GM23248 (cell line): ENCODE results near the gene SHMT2. TPM values are rescaled to one million over a fixed set of nuclear protein-coding genes. Genes with fewer than 3 reads are reported as not detected.

ENCODE experiments used
- DNase-seq: peaks from one replicate; pipeline ENCODE4 v3.0.0-alpha.2; 2015
- H2AFZ ChIP-seq: fragments of 200-600 bp; sonication (generic); 2 replicates; pipeline ENCODE4 v1.6.1; 2016; ENCODE audit warnings: antibody characterized with exemption
- H3F3A ChIP-seq: fragments of 200-600 bp; sonication (generic); 2 replicates; pipeline ENCODE4 v1.6.1; 2016; ENCODE audit warnings: mild to moderate bottlenecking, antibody characterized with exemption, mixed run types; ENCODE audit not compliant: insufficient read depth
- H3K27ac ChIP-seq: fragments of 200-600 bp; sonication (generic); 2 replicates; pipeline ENCODE4 v1.5.1; 2016; ENCODE audit warnings: mild to moderate bottlenecking
- H3K27me3 ChIP-seq: fragments of 200-600 bp; sonication (generic); replicated peaks from 2 replicates; pipeline ENCODE4 v1.6.1; 2016; ENCODE audit warnings: mild to moderate bottlenecking; ENCODE audit not compliant: insufficient read depth
- H3K36me3 ChIP-seq: fragments of 200-600 bp; sonication (generic); 2 replicates; pipeline ENCODE4 v1.6.1; 2016; ENCODE audit warnings: low read depth, mild to moderate bottlenecking
- H3K4me1 ChIP-seq: fragments of 200-600 bp; sonication (generic); 2 replicates; pipeline ENCODE4 v1.6.1; 2016; ENCODE audit warnings: mild to moderate bottlenecking; ENCODE audit not compliant: insufficient read depth
- H3K4me2 ChIP-seq: fragments of 200-600 bp; sonication (generic); one replicate; pipeline ENCODE4 v1.6.1; 2016; ENCODE audit warnings: mild to moderate bottlenecking; ENCODE audit not compliant: unreplicated experiment
- H3K4me3 ChIP-seq: fragments of 200-600 bp; sonication (generic); 2 replicates; pipeline ENCODE4 v1.5.1; 2016; ENCODE audit warnings: mild to moderate bottlenecking
- H3K79me2 ChIP-seq: fragments of 200-600 bp; sonication (generic); 2 replicates; pipeline ENCODE4 v1.6.1; 2016; ENCODE audit warnings: mild to moderate bottlenecking; ENCODE audit not compliant: insufficient read depth
- H3K9ac ChIP-seq: fragments of 200-600 bp; sonication (generic); 2 replicates; pipeline ENCODE4 v1.6.1; 2016; ENCODE audit warnings: mild to moderate bottlenecking
- H3K9me2 ChIP-seq: fragments of 200-600 bp; sonication (generic); 2 replicates; pipeline ENCODE4 v1.6.1; 2016; ENCODE audit warnings: mixed run types, mild to moderate bottlenecking, moderate library complexity; ENCODE audit not compliant: insufficient read depth
- H3K9me3 ChIP-seq: fragments of 200-600 bp; sonication (generic); one replicate; pipeline ENCODE4 v1.6.1; 2017; ENCODE audit warnings: low read depth
- H4K20me1 ChIP-seq: fragments of 200-600 bp; sonication (generic); 2 replicates; pipeline ENCODE4 v1.6.0; 2016; ENCODE audit not compliant: insufficient read depth
- EZH2 ChIP-seq: fragments of 200-600 bp; sonication (generic); IDR thresholded peaks from 2 replicates; pipeline ENCODE4 v1.6.1; 2018; ENCODE audit warnings: antibody characterized with exemption, mild to moderate bottlenecking; ENCODE audit not compliant: insufficient read depth, poor library complexity, severe bottlenecking
- EZH2phosphoT487 ChIP-seq: fragments of 200-600 bp; sonication (generic); IDR thresholded peaks from 2 replicates; pipeline ENCODE4 v1.6.1; 2018; ENCODE audit warnings: antibody characterized with exemption, moderate library complexity, mild to moderate bottlenecking, low read depth; ENCODE audit not compliant: insufficient read depth
- WGBS, 2 experiments: methylation state at CpG; one replicate each; pipeline ENCODE4 v1.1.6; 2015 to 2017; ENCODE audit warnings: low lambda C conversion rate in 2 of 2, low coverage in 1 of 2; ENCODE audit errors: missing lambda C conversion rate in 2 of 2; 5-methylcytosine and 5-hydroxymethylcytosine counted together
- in situ Hi-C: fragments of 300-500 bp; cut with MboI; formaldehyde crosslinking; loops from 2 replicates; pipeline ENCODE4 v1.15.0; 2020
- polyA plus RNA-seq: library from polyadenylated mRNA; unstranded; fragments of >200 nt; fragmentation: Nextera tagmentation; extraction: Ambion mirVana; gene quantifications from 2 replicates; pipeline ENCODE4 v1.2.1, GENCODE V29; 2016
- total RNA-seq: library from RNA; depleted of rRNA; stranded (reverse); fragments of >200 nt; shearing (Covaris generic); gene quantifications from 2 replicates; pipeline ENCODE4 v1.2.3, GENCODE V29; 2014

Gene SHMT2
- total and polyA plus RNA-seq, 2 experiments from 2014 or later: 184 to 341 TPM

DNA sequence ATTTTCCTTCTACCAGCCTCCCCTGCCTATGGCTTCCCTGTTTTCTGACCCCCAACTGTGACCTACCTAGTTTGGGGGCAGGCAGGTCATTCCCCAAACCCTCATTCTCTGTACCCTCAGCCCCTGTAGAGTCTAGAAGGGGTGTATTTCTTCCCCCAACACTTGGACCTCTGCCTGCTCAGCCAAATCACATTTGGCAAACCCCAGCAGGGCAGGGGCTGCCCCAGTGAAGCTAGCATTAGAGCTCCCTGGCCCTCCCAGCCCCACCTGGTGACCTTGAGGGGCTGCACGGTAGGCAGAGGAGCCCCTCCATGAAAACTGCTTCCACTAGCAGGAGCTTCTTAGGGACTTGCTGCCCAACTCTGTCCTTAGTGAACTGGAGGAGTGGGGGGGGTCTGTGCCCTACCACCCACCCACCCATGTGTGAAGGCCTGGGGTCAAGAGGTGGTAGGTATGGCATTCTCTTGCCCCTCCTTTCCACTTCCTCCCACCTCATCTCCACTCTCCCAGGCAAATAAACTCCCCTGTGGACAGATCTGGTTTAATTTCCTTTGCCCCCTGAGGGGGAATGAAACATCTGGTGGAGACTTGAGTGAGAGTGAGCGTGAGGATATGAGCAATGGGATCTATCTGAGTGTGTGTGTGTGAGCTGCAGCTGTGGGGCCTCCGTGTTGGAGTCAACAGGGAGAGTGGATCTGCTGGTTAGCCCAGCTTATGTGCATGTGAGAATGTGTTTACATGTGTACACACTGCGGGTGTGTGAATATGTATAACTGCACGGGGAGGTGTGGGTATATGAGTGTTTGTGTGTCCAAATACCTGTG is 11.3 kb upstream of the SHMT2 start:
- Histone ChIP-seq H3K9me3 (no peaks in the 10 kb centered on the region), H3K9me2 (no peaks in the 10 kb centered on the region), H3K79me2 (no peaks in the 10 kb centered on the region), H3K4me2 (no peak overlapping the region), H3K4me3 (no peak overlapping the region), H3F3A (peaks cover 32% of the 10 kb centered on the region), H3K27me3 (peaks cover 17% of the 10 kb centered on the region), H3K27ac (no peak overlapping the region), H3K36me3 (peaks cover 5% of the 10 kb centered on the region; the same call in 1 of the 2 replicates), H3K4me1 (peaks cover 5% of the 10 kb centered on the region; the same call in 1 of the 2 replicates), H4K20me1 (no peaks in the 10 kb centered on the region), H3K9ac (no peak overlapping the region), H2AFZ (no peak overlapping the region)
- TF ChIP-seq EZH2phosphoT487 (no peak), EZH2 (no peak)
- in situ Hi-C loops: no loop called here
- 65 to 71% methylated on average over 5 of the region's 5 CpGs for WGBS, 2 experiments
- peak; percentile 64 for DNase-seq

DNA sequence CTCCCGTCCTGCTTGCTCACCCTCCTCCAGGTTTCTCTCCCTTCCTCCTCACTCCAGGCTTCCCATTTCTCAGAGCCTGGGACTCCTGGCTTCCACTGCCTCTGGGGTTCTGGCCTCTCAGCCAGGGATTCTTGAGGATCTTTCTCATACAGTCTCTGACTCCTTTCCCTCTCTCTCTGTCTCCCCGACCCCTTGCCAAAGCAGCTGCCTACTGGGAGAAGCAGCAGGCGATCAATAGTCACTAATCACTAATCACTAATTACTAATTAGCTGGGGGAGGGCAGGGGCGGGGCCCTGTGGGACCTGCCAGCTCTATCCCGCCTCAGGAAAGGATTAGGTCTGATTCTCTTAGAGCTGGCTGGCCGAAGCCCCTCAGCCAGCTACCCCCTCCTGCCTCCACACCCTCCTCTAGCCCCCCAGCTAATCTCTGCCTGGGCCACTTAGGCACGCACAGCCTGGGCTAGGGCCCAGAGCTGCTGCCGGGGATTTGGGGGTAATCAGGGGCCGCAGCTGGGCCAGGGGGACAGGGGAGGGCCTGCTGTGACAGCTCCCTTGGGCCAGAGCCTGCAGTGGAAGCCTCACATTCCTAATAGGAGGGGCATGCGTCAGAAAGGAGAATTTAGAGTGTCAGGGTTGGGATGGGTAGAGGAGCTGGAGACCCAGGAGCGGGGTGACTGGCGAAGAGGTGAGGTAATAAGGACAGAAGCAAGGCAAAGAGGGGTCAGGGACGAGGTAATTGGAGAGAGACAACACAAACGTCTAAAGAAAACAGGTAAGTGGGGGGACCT is 10.1 kb upstream of the SHMT2 start:
- in situ Hi-C loops: no loop called here
- H4K20me1 ChIP-seq: no peaks in the 10 kb centered on the region
- no peak for DNase-seq
- no peaks in the 10 kb centered on the region for H3K36me3 ChIP-seq
- H3K4me1 ChIP-seq: peaks cover 5% of the 10 kb centered on the region; the same call in 1 of the 2 replicates
- peaks cover 22% of the 10 kb centered on the region for H3F3A ChIP-seq
- H3K27ac ChIP-seq: no peak overlapping the region
- WGBS, 2 experiments: 86 to 89% methylated on average over 13 to 14 of the region's 14 CpGs
- no peak overlapping the region for H3K4me3 ChIP-seq
- H3K9me2 ChIP-seq: no peaks in the 10 kb centered on the region
- peaks cover 17% of the 10 kb centered on the region for H3K27me3 ChIP-seq
- TF ChIP-seq EZH2 (no peak), EZH2phosphoT487 (no peak)
- no peak overlapping the region for H2AFZ ChIP-seq
- no peak overlapping the region for H3K9ac ChIP-seq
- no peaks in the 10 kb centered on the region for H3K9me3 ChIP-seq
- no peaks in the 10 kb centered on the region for H3K79me2 ChIP-seq
- no peak overlapping the region for H3K4me2 ChIP-seq

DNA sequence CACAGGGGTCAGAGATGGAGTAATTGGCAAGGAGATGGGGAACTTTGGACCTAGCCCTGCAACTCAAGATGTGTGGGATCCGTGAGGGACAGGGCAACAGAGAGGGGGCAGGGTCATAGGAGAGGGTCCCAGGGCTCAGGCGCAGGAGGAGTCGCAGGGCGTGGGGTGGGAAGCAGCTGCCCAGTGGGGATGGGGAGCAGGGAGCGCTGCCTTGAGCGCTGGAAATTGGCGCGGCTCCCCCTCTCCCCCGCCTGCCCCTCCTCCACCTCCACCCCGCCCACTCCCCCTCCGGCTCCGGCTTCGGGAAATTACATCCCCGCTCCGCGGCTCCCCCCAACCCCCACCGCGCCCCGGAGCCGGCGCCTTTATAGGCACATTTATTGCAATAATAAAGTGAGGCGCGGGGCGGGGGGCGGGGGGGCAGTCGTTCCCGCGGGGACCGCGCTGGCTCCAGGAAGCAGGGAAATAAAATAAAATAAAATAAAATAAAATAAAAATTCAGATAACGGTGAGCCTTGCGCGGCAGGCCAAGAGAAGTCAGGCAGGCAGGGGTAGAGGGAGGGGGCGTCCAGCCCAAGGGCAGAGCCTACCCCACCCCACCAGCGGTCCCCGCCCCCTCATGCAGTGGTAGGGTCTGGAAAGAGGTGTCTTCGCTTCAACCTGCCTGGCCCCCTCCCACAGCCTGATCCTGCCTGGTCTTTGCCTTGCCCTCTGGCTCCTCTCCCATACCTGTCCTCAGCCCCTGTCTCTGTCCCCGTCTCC is 9.3 kb upstream of the SHMT2 start:
- 19 to 45% methylated on average over 10 to 38 of the region's 38 CpGs for WGBS, 2 experiments

DNA sequence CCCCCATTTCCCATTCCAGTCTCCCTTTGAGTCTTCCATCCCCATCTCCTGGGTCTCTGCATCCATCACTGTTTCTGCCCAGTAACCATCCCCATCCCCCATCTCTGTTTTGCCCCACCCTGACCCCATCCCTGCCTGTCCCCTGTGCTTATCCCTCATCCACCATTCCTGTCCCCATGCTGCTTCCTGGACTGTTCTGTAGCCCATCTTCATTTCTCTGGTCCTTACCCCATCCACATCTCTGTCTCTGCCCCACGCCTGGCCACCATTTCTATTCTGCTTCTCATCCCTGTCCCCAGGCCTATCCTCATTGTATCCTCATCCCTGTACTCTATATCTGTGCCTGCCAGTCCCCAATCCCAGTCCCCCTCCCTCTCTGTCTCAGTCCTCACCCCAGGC is 8.7 kb upstream of the SHMT2 start:
- TF ChIP-seq EZH2 (no peak), EZH2phosphoT487 (no peak)
- H3K4me2 ChIP-seq: no peak overlapping the region
- H3K4me3 ChIP-seq: no peak overlapping the region
- peaks cover 5% of the 10 kb centered on the region; the same call in 1 of the 2 replicates for H3K4me1 ChIP-seq
- H3K36me3 ChIP-seq: no peaks in the 10 kb centered on the region
- no peak overlapping the region for H2AFZ ChIP-seq
- H3K27ac ChIP-seq: no peak overlapping the region
- 62 to 80% methylated on average over 1 of the region's 1 CpG for WGBS, 2 experiments
- H3K79me2 ChIP-seq: no peaks in the 10 kb centered on the region
- DNase-seq: no peak
- H3K27me3 ChIP-seq: peaks cover 17% of the 10 kb centered on the region
- no peaks in the 10 kb centered on the region for H4K20me1 ChIP-seq
- no peaks in the 10 kb centered on the region for H3K9me3 ChIP-seq
- no peaks in the 10 kb centered on the region for H3K9me2 ChIP-seq
- in situ Hi-C loops: no loop called here
- H3K9ac ChIP-seq: no peak overlapping the region
- peaks cover 9% of the 10 kb centered on the region; the same call in 1 of the 2 replicates for H3F3A ChIP-seq

More for the DNA sequence above, 9.3 kb upstream of the SHMT2 start:
- Histone ChIP-seq H3K36me3 (no peaks in the 10 kb centered on the region), H3K27ac (no peak overlapping the region), H3K4me3 (no peak overlapping the region), H3K79me2 (no peaks in the 10 kb centered on the region), H3K4me1 (peaks cover 5% of the 10 kb centered on the region; the same call in 1 of the 2 replicates), H3F3A (peaks cover 15% of the 10 kb centered on the region), H3K9me2 (no peaks in the 10 kb centered on the region), H2AFZ (no peak overlapping the region), H3K4me2 (no peak overlapping the region), H3K9ac (no peak overlapping the region), H3K27me3 (peaks cover 17% of the 10 kb centered on the region), H3K9me3 (no peaks in the 10 kb centered on the region), H4K20me1 (no peaks in the 10 kb centered on the region)
- in situ Hi-C loops: no loop called here
- DNase-seq: no peak
- TF ChIP-seq EZH2phosphoT487 (no peak), EZH2 (no peak)
